MM.1S (cell line): ENCODE data around the gene TRDN.

ENCODE experiments used
- EZH2 ChIP-seq: fragments of 300-600 bp; sonication (generic); optimal IDR thresholded peaks from 2 replicates; pipeline ENCODE3; 2017; ENCODE audit warnings: low read depth, mild to moderate bottlenecking, antibody characterized with exemption, low read length, mixed read lengths
- EZH2phosphoT487 ChIP-seq: fragments of 300-600 bp; sonication (generic); IDR thresholded peaks from 2 replicates; pipeline ENCODE4 v1.6.1; 2018; ENCODE audit warnings: antibody characterized with exemption, low read length
- TF ChIP-seq, protein P1 (sequence below): fragments of 300-600 bp; sonication (generic); IDR thresholded peaks from 2 replicates; pipeline ENCODE4 v1.5.1; 2016; ENCODE audit warnings: antibody characterized with exemption, low read length, mixed read lengths

DNA sequence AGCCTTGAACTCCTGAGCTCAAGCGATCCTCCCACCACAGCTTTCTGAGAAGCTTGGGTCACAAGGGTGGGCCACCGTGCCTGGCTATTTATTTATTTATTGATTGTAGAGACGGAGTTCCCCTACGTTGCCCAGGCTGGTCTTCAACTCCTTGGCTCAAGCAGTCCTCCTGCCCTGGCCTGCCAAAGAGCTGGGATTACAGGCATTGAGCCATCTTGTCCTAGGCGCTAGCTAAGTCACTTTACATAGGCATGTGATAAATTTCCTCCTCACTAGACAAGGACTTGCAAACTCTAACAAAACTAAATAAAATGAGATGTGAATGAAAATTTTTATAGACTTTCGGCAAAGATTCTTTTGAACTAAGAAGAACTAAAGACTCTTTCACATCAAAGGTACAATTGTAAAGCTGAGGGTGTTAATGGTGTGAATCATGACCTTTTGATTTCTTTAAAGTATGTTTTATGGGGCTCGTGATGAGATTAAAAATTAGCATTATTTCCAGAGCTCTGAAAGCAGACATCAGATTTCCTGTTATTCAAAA lies 428.7 kb downstream of the TRDN start:
- TF ChIP-seq, protein P1, sequence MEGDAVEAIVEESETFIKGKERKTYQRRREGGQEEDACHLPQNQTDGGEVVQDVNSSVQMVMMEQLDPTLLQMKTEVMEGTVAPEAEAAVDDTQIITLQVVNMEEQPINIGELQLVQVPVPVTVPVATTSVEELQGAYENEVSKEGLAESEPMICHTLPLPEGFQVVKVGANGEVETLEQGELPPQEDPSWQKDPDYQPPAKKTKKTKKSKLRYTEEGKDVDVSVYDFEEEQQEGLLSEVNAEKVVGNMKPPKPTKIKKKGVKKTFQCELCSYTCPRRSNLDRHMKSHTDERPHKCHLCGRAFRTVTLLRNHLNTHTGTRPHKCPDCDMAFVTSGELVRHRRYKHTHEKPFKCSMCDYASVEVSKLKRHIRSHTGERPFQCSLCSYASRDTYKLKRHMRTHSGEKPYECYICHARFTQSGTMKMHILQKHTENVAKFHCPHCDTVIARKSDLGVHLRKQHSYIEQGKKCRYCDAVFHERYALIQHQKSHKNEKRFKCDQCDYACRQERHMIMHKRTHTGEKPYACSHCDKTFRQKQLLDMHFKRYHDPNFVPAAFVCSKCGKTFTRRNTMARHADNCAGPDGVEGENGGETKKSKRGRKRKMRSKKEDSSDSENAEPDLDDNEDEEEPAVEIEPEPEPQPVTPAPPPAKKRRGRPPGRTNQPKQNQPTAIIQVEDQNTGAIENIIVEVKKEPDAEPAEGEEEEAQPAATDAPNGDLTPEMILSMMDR: no peak
- TF ChIP-seq EZH2 (no peak), EZH2phosphoT487 (no peak)
